ENCODE data around the gene PKNOX1. TPM values are rescaled to one million over a fixed set of nuclear protein-coding genes. Genes with fewer than 3 reads are reported as not detected.
"Not testable (repeated sequence)": the region's sequence is repeated elsewhere in the genome, so short reads cannot be mapped to it uniquely, and the experiment has no call there.

The PKNOX1 gene
- total RNA-seq, 1 donor from 2014 or later, result 8.2 TPM

DNA sequence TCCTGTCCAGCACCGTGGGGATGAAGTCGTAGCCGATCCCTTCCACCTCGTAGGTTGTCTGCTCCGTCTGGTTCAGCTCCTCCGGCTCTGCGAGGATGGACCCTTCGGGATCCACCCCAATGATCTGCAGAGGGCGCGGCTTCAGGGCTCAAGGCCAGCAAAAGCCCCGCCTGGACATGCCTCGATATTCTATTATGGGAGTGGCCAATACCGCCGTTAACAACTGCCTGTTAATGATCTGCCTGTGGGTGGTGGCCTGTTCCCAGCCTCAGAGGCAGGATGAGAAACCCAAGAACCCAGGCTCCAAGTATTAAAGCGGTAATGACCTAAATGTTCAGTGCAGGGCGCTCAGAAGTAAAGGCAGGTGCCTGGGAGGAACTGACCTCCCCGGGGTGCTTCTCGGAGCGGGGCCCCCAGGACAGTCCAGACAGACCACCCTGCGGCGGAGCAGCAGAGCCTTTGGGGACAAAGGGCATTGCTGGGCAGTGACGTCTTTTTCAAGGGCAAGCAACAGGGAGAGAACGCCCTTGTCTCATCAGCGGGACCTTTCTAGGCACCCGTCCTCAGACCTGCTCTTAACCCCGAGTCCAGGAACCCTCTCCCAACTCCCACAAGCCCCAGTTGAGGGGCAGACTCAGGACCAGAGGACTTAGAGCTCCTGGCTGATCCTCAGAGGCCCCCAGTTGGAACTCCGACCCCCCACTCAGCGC, 88.7 kb downstream of the PKNOX1 start:
- not testable (repeated sequence) for H3K4me1 Mint-ChIP-seq (ENCODE audit: unreplicated experiment); H3K27ac Mint-ChIP-seq (ENCODE audit: unreplicated experiment); H3K27me3 Mint-ChIP-seq (ENCODE audit: unreplicated experiment); H3K4me3 Mint-ChIP-seq (ENCODE audit: unreplicated experiment); DNase-seq (ENCODE audit: low spot score); H3K9me3 Mint-ChIP-seq (ENCODE audit: unreplicated experiment); H3K36me3 Mint-ChIP-seq (ENCODE audit: low read depth, unreplicated experiment)

DNA sequence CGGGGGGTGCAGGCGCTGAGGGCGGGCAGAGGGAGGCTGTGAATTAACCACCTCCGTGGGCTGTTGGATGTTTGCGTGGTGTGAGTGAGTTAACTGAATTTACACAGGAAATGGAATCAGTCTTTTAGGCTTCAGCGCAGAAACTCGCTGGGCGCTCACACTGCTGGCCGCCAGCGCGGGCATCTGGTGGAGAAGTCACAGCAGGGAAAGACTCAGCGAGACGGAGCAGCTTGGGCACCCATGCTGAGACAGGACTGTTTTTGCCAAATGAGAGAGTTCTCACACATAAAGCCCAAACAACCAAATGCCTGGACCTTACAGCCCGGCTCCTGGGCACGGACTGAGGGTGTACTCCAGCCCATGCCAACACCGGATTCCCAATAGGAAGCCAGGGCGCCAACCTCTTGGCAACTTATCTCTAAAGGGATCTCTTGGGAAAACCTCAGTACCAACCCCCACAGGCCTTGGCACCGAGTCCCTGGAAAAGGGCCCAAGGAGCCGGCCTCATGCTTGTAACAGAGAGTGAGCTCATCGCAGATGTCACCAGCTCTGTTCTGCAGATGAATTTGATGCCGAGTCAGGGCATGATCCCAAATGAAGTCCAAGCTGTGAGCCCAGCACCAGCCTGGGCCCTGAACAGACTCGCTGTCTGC, 90.0 kb downstream of the PKNOX1 start:
- DNase-seq (ENCODE audit: low spot score); H3K4me3 Mint-ChIP-seq (ENCODE audit: unreplicated experiment); H3K27me3 Mint-ChIP-seq (ENCODE audit: unreplicated experiment); H3K9me3 Mint-ChIP-seq (ENCODE audit: unreplicated experiment); H3K27ac Mint-ChIP-seq (ENCODE audit: unreplicated experiment); H3K36me3 Mint-ChIP-seq (ENCODE audit: low read depth, unreplicated experiment); H3K4me1 Mint-ChIP-seq (ENCODE audit: unreplicated experiment): not testable (repeated sequence)

DNA sequence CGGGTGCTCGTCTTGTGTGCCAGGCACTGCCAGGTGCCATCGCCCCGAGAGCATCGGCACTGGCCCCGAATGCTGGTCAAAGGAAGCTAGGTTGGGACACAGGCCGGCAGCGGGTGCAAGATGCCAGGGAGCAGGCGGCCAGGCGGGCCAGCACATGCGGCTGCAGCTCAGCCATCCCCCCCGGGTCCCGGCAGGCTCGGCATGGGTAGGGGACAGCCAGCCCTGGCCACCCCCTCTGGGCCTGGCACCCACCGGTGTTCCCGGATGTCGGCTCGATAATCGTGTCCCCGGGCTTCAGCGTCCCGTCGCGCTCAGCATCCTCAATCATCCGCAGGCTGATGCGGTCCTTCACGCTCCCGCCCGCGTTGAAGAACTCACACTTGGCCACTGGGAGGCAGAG, 91.6 kb downstream of the PKNOX1 start:
- not testable (repeated sequence) for H3K27me3 Mint-ChIP-seq (ENCODE audit: unreplicated experiment); H3K4me1 Mint-ChIP-seq (ENCODE audit: unreplicated experiment); H3K4me3 Mint-ChIP-seq (ENCODE audit: unreplicated experiment); H3K9me3 Mint-ChIP-seq (ENCODE audit: unreplicated experiment); H3K27ac Mint-ChIP-seq (ENCODE audit: unreplicated experiment); H3K36me3 Mint-ChIP-seq (ENCODE audit: low read depth, unreplicated experiment); DNase-seq (ENCODE audit: low spot score)

DNA sequence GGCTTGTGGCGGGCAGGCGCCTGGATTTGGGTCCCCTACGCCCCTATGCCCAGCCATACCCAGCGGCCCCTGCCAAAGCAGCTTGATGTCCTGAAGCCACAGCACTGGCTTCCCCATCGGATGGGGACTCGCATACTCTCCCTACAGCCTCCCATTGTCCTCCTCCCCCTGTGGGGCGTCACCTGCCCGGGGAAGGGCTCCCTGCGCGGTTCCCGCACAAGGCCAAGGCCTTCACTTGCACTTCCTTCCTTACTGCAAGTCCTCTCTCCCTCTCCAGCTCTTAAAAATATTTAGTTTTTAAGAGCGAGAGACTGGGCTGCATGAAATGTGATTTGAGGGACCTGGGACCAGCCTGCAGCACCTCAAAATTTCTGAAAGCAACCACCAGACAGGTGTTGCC, 92.3 kb downstream of the PKNOX1 start:
- DNase-seq (ENCODE audit: low spot score); H3K36me3 Mint-ChIP-seq (ENCODE audit: low read depth, unreplicated experiment): not testable (repeated sequence)

DNA sequence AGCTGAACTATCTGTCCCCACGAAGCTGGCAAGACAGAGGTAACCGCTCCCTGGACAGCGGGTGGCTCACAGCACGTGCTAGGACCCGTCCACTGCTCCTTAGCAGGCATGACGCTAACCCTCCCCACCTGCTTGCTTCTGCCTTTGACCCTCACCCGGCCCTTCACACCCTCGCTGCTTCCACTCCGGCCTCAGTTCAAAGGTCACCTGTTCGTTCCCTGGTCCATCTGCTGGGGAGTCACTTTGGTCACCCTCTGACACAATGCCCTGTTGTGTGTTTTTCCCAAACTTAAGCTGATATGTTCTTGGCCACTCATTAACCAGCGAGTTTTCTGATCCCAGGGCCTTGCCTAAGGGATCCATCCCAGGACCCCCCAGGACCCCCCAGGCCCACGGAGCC, 93.7 kb downstream of the PKNOX1 start:
- not testable (repeated sequence) for H3K4me1 Mint-ChIP-seq (ENCODE audit: unreplicated experiment); H3K36me3 Mint-ChIP-seq (ENCODE audit: low read depth, unreplicated experiment); H3K4me3 Mint-ChIP-seq (ENCODE audit: unreplicated experiment); DNase-seq (ENCODE audit: low spot score); H3K9me3 Mint-ChIP-seq (ENCODE audit: unreplicated experiment); H3K27ac Mint-ChIP-seq (ENCODE audit: unreplicated experiment); H3K27me3 Mint-ChIP-seq (ENCODE audit: unreplicated experiment)

More for the DNA sequence above, 92.3 kb downstream of the PKNOX1 start:
- H3K4me3 Mint-ChIP-seq (ENCODE audit: unreplicated experiment); H3K27me3 Mint-ChIP-seq (ENCODE audit: unreplicated experiment); H3K4me1 Mint-ChIP-seq (ENCODE audit: unreplicated experiment); H3K9me3 Mint-ChIP-seq (ENCODE audit: unreplicated experiment); H3K27ac Mint-ChIP-seq (ENCODE audit: unreplicated experiment): not testable (repeated sequence)

DNA sequence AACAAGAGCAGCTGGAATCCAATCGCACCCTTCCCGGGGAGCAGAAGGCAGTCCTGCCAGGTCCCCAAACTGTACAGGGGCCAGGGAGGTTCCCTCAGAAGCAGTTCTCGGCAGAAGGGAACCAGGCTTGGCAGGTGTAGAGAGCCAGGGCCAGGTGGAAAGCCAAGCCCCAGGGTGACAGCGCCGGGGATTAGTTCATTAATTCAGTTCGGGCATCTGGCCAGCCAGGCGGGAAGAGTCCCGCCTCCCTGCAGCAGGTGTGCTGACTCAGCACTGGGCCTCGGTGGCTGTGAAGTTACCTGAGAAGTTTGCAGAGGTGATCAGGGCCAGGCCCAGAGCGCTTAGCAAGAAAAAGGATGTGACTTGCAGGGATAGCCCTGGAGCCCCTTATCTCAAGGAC, 95.3 kb downstream of the PKNOX1 start:
- H3K4me3 Mint-ChIP-seq (ENCODE audit: unreplicated experiment); H3K27ac Mint-ChIP-seq (ENCODE audit: unreplicated experiment); H3K36me3 Mint-ChIP-seq (ENCODE audit: low read depth, unreplicated experiment); H3K4me1 Mint-ChIP-seq (ENCODE audit: unreplicated experiment); H3K27me3 Mint-ChIP-seq (ENCODE audit: unreplicated experiment); H3K9me3 Mint-ChIP-seq (ENCODE audit: unreplicated experiment); DNase-seq (ENCODE audit: low spot score): not testable (repeated sequence)

DNA sequence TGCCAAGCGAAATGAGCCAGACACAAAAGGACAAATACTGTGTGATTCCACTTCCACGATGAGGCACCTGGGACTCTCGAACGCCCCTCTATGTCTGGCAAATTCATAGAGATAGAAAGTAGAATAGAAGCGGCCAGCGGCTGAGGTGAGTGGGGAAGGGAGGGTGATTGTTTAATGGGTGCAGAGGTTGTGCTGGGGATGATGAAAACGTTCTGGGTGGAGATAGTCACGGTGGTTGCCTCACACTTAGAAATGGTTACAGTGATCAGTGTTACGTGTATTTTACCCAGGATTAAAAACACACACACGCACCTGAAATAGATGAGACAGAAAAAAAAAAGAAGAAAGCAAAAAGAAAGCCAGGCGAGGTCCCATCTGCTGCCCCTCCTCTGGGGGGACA, 98.4 kb downstream of the PKNOX1 start:
- H3K4me3 Mint-ChIP-seq (ENCODE audit: unreplicated experiment); H3K27me3 Mint-ChIP-seq (ENCODE audit: unreplicated experiment); H3K9me3 Mint-ChIP-seq (ENCODE audit: unreplicated experiment); H3K4me1 Mint-ChIP-seq (ENCODE audit: unreplicated experiment); DNase-seq (ENCODE audit: low spot score); H3K36me3 Mint-ChIP-seq (ENCODE audit: low read depth, unreplicated experiment); H3K27ac Mint-ChIP-seq (ENCODE audit: unreplicated experiment): not testable (repeated sequence)

DNA sequence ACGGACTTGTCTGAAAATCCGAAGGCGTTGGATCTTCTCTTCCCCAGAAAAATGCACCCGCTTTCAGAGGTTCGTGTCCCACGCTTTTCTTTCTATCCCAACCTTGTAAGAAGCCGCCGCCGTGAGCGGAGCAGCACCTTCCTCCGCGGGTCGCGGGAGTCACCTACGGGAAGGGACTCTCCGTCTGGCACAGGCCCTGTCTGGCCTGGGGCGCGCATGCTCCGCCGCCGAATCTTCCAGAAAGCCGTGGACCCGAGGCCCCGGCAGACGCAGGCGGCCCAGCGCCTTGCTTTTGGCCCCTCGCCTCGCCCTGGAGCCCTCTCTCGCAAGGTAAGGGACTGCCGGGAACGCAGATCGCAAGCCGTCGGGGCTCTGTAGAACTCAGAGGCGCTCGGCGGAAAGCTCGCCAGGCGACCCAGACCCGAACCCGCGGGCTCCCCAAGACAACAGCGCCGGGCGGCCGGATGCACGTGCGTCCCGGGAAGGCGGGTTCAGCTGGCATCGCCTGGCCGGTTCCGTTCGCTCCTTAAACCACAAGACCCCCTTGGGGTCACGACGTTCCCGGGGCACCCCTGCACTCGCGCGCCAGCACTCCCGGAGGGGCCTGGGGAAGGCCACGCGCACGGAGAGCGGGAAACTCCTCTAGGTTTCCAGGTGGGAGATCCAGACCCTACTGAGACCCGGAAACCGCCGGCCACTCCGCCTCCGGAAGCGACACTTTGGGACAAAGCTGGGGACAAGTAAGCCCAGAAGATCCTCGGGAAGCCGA, 100.2 kb downstream of the PKNOX1 start:
- not testable (repeated sequence) for H3K9me3 Mint-ChIP-seq (ENCODE audit: unreplicated experiment); H3K27ac Mint-ChIP-seq (ENCODE audit: unreplicated experiment); H3K27me3 Mint-ChIP-seq (ENCODE audit: unreplicated experiment); H3K36me3 Mint-ChIP-seq (ENCODE audit: low read depth, unreplicated experiment); H3K4me3 Mint-ChIP-seq (ENCODE audit: unreplicated experiment); DNase-seq (ENCODE audit: low spot score); H3K4me1 Mint-ChIP-seq (ENCODE audit: unreplicated experiment)

DNA sequence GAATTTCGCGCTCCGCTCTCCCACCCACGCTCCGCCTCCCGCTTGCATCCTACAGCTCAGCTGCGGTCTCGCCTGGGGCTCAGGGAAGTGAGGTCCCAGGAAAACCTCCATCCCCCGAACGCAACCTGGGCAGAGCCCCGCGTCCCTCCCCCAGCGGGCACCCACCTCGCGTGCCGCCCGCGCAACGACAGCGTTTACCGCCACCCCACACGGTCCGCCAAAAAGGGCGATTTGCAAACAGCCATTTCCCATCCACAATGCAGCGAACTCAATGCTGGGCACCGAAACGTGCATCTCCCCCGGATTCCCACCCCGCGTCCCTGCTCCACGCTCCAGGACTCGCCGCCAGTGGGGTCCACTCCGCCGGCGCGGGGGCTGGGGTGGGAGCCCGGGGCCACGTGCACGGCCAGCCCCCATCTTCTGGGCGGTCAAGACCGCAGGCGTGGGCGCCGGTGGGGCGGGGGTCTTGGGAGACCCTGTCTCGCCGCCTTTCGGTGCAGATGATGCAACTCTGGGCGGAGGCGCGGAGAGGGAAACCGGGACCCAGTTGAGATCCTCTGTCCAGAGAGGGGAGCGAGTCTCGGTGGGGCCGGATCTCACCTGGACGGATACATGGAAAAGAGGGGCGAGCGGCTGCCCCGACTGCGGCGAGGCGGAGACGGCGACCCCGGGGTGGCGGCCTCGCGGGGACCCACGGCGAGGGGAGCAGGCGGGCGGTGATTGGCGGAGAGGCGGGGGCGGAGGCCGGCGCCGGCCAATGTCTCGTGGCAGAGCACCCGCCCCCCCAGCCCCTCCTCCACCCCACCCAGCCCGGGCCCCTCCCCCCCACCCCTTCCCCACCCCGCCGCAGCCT, 101.0 kb downstream of the PKNOX1 start, which contains the start of gene CBS:
Gene CBS (minus strand): TSS at position 666 of the 853 bp plus-strand sequence. CDS start 3,642 bp downstream, outside the sequence.
- not testable (repeated sequence) for H3K27me3 Mint-ChIP-seq (ENCODE audit: unreplicated experiment); H3K4me1 Mint-ChIP-seq (ENCODE audit: unreplicated experiment); H3K4me3 Mint-ChIP-seq (ENCODE audit: unreplicated experiment); DNase-seq (ENCODE audit: low spot score); H3K27ac Mint-ChIP-seq (ENCODE audit: unreplicated experiment); H3K9me3 Mint-ChIP-seq (ENCODE audit: unreplicated experiment); H3K36me3 Mint-ChIP-seq (ENCODE audit: low read depth, unreplicated experiment)

DNA sequence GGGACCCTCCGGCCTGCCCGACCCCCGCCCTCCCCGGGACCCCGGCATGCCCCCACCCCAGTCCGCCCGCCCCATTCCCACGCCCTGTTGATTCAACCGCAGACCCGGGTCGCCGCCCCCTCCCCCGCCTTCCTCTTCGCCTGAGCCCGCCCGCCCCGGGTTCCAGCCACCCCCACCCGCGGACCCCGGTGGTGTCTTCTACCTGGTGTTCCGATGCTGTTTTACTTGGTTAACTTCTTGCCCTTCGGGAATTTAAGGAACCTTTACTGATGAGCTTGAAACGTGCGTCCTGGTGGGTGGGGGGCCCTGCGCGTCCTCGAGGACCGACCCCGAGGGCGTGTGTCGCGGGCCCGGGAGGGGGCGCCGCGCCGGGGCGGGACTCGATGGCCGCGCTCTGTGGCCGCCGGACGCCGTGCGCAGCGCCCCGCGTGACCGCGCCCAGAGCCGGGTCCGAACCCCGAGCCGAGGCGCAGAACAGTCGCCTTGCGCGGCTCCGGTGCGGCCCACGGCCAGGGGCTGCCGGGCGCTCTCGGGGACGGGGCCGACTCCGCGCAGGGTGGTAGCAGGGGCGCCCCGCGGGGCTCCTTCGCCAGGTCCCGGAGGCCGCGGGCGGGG, 101.8 kb downstream of the PKNOX1 start:
- not testable (repeated sequence) for H3K9me3 Mint-ChIP-seq (ENCODE audit: unreplicated experiment); H3K27me3 Mint-ChIP-seq (ENCODE audit: unreplicated experiment); H3K36me3 Mint-ChIP-seq (ENCODE audit: low read depth, unreplicated experiment); H3K4me1 Mint-ChIP-seq (ENCODE audit: unreplicated experiment); H3K4me3 Mint-ChIP-seq (ENCODE audit: unreplicated experiment); DNase-seq (ENCODE audit: low spot score); H3K27ac Mint-ChIP-seq (ENCODE audit: unreplicated experiment)

DNA sequence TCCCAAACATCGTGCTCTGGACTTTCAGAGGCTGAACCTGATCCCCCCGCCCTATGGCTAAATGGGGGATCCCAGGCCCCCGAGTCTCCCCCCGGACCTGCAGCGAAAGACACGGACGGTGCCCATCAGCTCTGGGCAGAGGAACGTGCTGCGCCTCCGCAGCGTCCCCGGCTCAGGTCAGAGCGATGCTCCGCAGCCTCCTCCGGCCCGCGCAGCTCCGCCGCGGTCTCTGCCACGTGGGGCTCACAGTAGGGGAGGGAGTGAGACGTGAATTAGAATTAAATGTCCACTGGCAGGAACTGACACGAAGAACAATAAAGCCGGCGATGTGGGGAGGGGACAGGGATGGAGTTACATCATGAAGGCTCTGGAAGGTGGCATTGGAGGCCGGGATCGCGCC, 102.3 kb downstream of the PKNOX1 start:
- H3K4me3 Mint-ChIP-seq (ENCODE audit: unreplicated experiment); H3K9me3 Mint-ChIP-seq (ENCODE audit: unreplicated experiment); DNase-seq (ENCODE audit: low spot score); H3K27ac Mint-ChIP-seq (ENCODE audit: unreplicated experiment); H3K27me3 Mint-ChIP-seq (ENCODE audit: unreplicated experiment); H3K36me3 Mint-ChIP-seq (ENCODE audit: low read depth, unreplicated experiment); H3K4me1 Mint-ChIP-seq (ENCODE audit: unreplicated experiment): not testable (repeated sequence)
